CD4-positive, alpha-beta T cell (primary cell): ENCODE results near the gene IL2RA. TPM values are rescaled to one million over a fixed set of nuclear protein-coding genes. Genes with fewer than 3 reads are reported as not detected.

ENCODE experiments used
- ATAC-seq: fragments of 200-7000 bp; cut with Tn5 transposase; one replicate; pipeline ENCODE4 v1.10.0; 2022; ENCODE audit warnings: mild to moderate bottlenecking; ENCODE audit not compliant: poor library complexity
- CTCF ChIA-PET: fragments of 350-600 bp; sonication (Branson Sonifier 250); formaldehyde crosslinking; loops from one replicate; lab custom pipeline; 2021; ENCODE audit warnings: antibody characterized with exemption, inconsistent platforms; lab: Charles Lee
- POLR2A ChIA-PET: fragments of 350-600 bp; sonication (Branson Sonifier 250); formaldehyde crosslinking; loops from one replicate; lab custom pipeline; 2021; ENCODE audit warnings: antibody characterized with exemption, inconsistent platforms; lab: Charles Lee
- DNase-seq, 14 experiments: peaks; one replicate each; pipeline ENCODE4 v3.0.0-alpha.2; 2013 to 2020; ENCODE audit warnings: mixed read lengths in 2 of 14
- H3K27ac ChIP-seq, 2 donors: one replicate each; pipeline versions ENCODE4 v1.5.1 to v1.7.0; 2013; ENCODE audit warnings: low read length in 2 of 2, low read depth in 1 of 2, mild to moderate bottlenecking in 1 of 2
- H3K27me3 ChIP-seq, 2 experiments: 1 replicate in 1 of 2; 2 replicates in 1 of 2; pipeline versions ENCODE4 v1.6.1 to v1.7.0; 2013; ENCODE audit warnings: low read length in 2 of 2, control low read depth in 1 of 2, mild to moderate bottlenecking in 1 of 2, moderate library complexity in 1 of 2; ENCODE audit not compliant: insufficient read depth in 2 of 2, control insufficient read depth in 1 of 2
- H3K36me3 ChIP-seq: one replicate; pipeline ENCODE4 v1.6.1; 2013; ENCODE audit warnings: low read length, control low read depth; ENCODE audit not compliant: insufficient read depth
- H3K4me1 ChIP-seq: one replicate; pipeline ENCODE4 v1.6.1; 2013; ENCODE audit warnings: low read length, control low read depth; ENCODE audit not compliant: insufficient read depth
- H3K4me3 ChIP-seq: one replicate; pipeline ENCODE4 v1.5.1; 2013; ENCODE audit warnings: mild to moderate bottlenecking, low read length, moderate library complexity
- H3K9me3 ChIP-seq, 2 experiments: 1 replicate in 1 of 2; 2 replicates in 1 of 2; pipeline versions ENCODE4 v1.6.1 to v1.7.0; 2013; ENCODE audit warnings: low read length in 2 of 2, mild to moderate bottlenecking in 2 of 2, control low read depth in 1 of 2, moderate library complexity in 1 of 2; ENCODE audit not compliant: control insufficient read depth in 1 of 2, insufficient read depth in 1 of 2
- H3K27ac Mint-ChIP-seq: one replicate; pipeline ENCODE4 v1.8.0; 2020; ENCODE audit warnings: mixed read lengths
- H3K27me3 Mint-ChIP-seq: one replicate; pipeline ENCODE4 v1.8.0; 2021; ENCODE audit warnings: mixed read lengths
- H3K36me3 Mint-ChIP-seq: one replicate; pipeline ENCODE4 v1.8.0; 2021; ENCODE audit warnings: low read depth, mixed read lengths
- H3K4me1 Mint-ChIP-seq: one replicate; pipeline ENCODE4 v1.8.0; 2021; ENCODE audit warnings: low read depth, mixed read lengths
- H3K4me3 Mint-ChIP-seq: one replicate; pipeline ENCODE4 v1.8.0; 2020; ENCODE audit warnings: mild to moderate bottlenecking, mixed read lengths
- H3K9me3 Mint-ChIP-seq: one replicate; pipeline ENCODE4 v1.8.0; 2020; ENCODE audit warnings: mixed read lengths
- CTCF ChIP-seq: fragments of 200-600 bp; IDR thresholded peaks from one replicate; pipeline ENCODE4 v1.8.0; 2022; ENCODE audit warnings: antibody characterized with exemption, mild to moderate bottlenecking
- intact Hi-C, 2 experiments: fragments of 100-400 bp; cut with DNase I in 1 of 2; cut with micrococcal nuclease in 1 of 2; formaldehyde crosslinking; loops; one replicate each; pipeline versions ENCODE4 v1.15.1 to v1.9.0; 2023 to 2025; cut with DNase I, micrococcal nuclease
- total RNA-seq, 174 experiments: library from RNA in 2 of 174; stranded (reverse) in 2 of 174; gene quantifications; one replicate each; pipeline ENCODE4 v1.2.3 and lab custom pipeline; 2021 to 2026

IL2RA gene
- total RNA-seq, 2 experiments from 2014 or later: 4.9 to 5.4 TPM

DNA sequence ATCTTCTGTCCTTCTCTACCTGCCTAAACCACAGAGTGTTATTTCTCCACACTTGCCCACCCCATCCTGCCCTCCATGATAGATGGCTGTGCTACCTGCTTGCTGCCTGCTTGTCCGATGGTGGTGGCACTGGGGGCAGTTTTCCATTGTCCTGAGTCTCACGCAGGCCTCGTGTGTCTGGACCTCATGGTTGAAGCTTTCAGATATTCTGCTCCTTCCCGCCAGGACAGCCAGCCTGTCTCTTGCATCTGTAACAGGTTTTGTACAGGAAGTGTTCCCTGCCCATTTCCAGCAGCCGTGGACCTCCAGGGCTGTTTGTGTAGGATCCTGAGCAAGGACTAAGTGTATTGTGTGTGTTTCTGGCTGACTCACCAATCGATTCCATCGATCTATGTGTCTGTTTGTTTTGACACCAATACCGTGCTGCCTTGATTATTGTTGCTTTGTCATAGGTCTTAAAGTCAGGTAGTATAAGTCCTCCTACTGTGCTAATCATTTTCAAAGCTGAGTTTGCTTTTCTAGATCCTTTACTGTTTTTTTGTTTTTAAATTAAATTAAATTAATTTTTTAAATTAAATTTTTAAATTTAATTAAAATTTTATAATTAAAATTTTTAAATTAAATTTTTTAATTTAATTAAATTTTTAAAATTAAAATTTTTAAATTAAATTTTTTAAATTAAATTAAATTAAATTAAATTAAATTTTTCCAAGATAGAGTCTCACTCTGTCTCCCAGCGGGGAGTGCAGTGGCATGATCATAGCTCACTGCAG is 93.3 kb downstream of the IL2RA start:
- no peaks in the 10 kb centered on the region for H3K9me3 Mint-ChIP-seq
- ATAC-seq (no peak), DNase-seq (no peak)
- peaks cover 8% of the 10 kb centered on the region for H3K36me3 Mint-ChIP-seq
- peaks cover 17% of the 10 kb centered on the region for H3K4me1 ChIP-seq
- peaks cover 20% of the 10 kb centered on the region for H3K4me1 Mint-ChIP-seq
- H3K27me3 ChIP-seq: no peaks in the 10 kb centered on the region
- H3K4me3 Mint-ChIP-seq: no peak overlapping the region
- H3K27me3 Mint-ChIP-seq: no peaks in the 10 kb centered on the region
- intact Hi-C loops: no loop called here
- H3K27ac Mint-ChIP-seq: no peak overlapping the region
- ChIA-PET CTCF (no interaction called here), POLR2A (no interaction called here)
- H3K36me3 ChIP-seq: peaks cover 28% of the 10 kb centered on the region
- H3K27ac ChIP-seq: no peak overlapping the region
- H3K9me3 ChIP-seq: no peaks in the 10 kb centered on the region
- TF ChIP-seq CTCF: no peak
- no peak overlapping the region for H3K4me3 ChIP-seq

GRCh38 chr10:5968037-5968680 is 94.0 kb downstream of the IL2RA start:
- Mint-ChIP-seq H3K27me3 (no peaks in the 10 kb centered on the region), H3K36me3 (peaks cover 8% of the 10 kb centered on the region), H3K4me3 (no peak overlapping the region), H3K4me1 (peaks cover 20% of the 10 kb centered on the region), H3K9me3 (no peaks in the 10 kb centered on the region), H3K27ac (no peak overlapping the region)
- ChIA-PET CTCF (no interaction called here), POLR2A (no interaction called here)
- intact Hi-C loops: no loop called here
- no peaks in the 10 kb centered on the region for H3K27me3 ChIP-seq
- H3K27ac ChIP-seq: no peak overlapping the region
- DNase-seq: no peak
- H3K4me3 ChIP-seq: no peak overlapping the region
- no peak for TF ChIP-seq CTCF
- ATAC-seq: no peak
- peaks cover 17% of the 10 kb centered on the region for H3K4me1 ChIP-seq
- peaks cover 35% of the 10 kb centered on the region for H3K36me3 ChIP-seq
- no peaks in the 10 kb centered on the region for H3K9me3 ChIP-seq

DNA sequence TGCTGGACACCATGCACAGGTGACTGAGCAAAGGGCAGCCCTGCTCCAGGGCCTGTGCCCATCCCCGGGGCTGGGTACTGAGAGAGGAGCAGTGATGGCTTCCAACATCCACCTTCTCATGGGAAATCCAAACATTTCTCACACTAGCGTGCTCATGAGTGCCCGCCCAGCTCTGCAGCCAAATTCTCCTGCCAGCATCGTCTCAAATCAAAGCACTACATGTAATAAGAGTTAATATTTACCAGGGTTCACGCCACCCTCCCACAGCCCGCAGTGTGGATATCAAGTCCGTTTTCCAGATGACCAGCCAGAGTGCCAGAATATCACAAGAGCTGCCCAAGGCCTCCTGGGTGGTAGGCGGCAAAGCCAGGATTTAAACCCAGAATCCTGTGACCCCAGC is 96.9 kb downstream of the IL2RA start:
- Mint-ChIP-seq H3K27me3 (no peaks in the 10 kb centered on the region), H3K36me3 (peaks cover 11% of the 10 kb centered on the region), H3K9me3 (no peaks in the 10 kb centered on the region), H3K4me1 (peaks cover 5% of the 10 kb centered on the region), H3K27ac (no peak overlapping the region), H3K4me3 (no peak overlapping the region)
- Histone ChIP-seq H3K36me3 (peaks cover 51% of the 10 kb centered on the region), H3K4me1 (peaks cover 4% of the 10 kb centered on the region), H3K4me3 (no peak overlapping the region), H3K27ac (no peak overlapping the region), H3K9me3 (no peaks in the 10 kb centered on the region), H3K27me3 (no peaks in the 10 kb centered on the region)
- no peak for TF ChIP-seq CTCF
- ATAC-seq: no peak
- ChIA-PET CTCF (no interaction called here), POLR2A (no interaction called here)
- no peak for DNase-seq
- intact Hi-C loops: no loop called here
